Activated naive CD4-positive, alpha-beta T cell treated with anti-CD3 and anti-CD28 coated beads, Interleukin-2, amount 10 ng/mL, durations not matched to agents 7 days and 5 days (primary cell): ENCODE results near the gene CALB2.
"Not testable (repeated sequence)": the region's sequence is repeated elsewhere in the genome, so short reads cannot be mapped to it uniquely, and the experiment has no call there.

Experiments used
- CTCF ChIA-PET: fragments of 350-600 bp; sonication (Branson Sonifier 250); formaldehyde crosslinking; loops from one replicate; lab custom pipeline; 2021; ENCODE audit warnings: antibody characterized with exemption; lab: Charles Lee
- DNase-seq: peaks from one replicate; pipeline ENCODE4 v3.0.0-alpha.2; 2020
- H3K27ac Mint-ChIP-seq: one replicate; pipeline ENCODE4 v1.8.0; 2021; ENCODE audit warnings: mild to moderate bottlenecking, moderate library complexity, mixed read lengths
- H3K27me3 Mint-ChIP-seq: one replicate; pipeline ENCODE4 v1.8.0; 2021; ENCODE audit warnings: mild to moderate bottlenecking, mixed read lengths
- H3K36me3 Mint-ChIP-seq: one replicate; pipeline ENCODE4 v1.8.0; 2021; ENCODE audit warnings: mixed read lengths
- H3K4me1 Mint-ChIP-seq: one replicate; pipeline ENCODE4 v1.8.0; 2021; ENCODE audit warnings: mixed read lengths
- H3K4me3 Mint-ChIP-seq: one replicate; pipeline ENCODE4 v1.8.0; 2021; ENCODE audit warnings: mild to moderate bottlenecking, moderate library complexity, mixed read lengths
- H3K9me3 Mint-ChIP-seq: one replicate; pipeline ENCODE4 v1.8.0; 2021; ENCODE audit warnings: mixed read lengths

The CALB2 gene

GRCh38 chr16:71344315-71344905 is 14.1 kb upstream of the CALB2 start:
- CTCF ChIA-PET, result interaction anchor here (1.3 kb wide), 1 partner anchor 14 kb away, joined by 5 read pairs; the partner anchor contains the start of gene CALB2
- no peak overlapping the region for H3K27ac Mint-ChIP-seq
- DNase-seq, result no peak
- peaks cover 20% of the 10 kb centered on the region for H3K27me3 Mint-ChIP-seq
- no peaks in the 10 kb centered on the region for H3K4me1 Mint-ChIP-seq
- H3K36me3 Mint-ChIP-seq, result no peaks in the 10 kb centered on the region
- H3K4me3 Mint-ChIP-seq, result no peak overlapping the region
- no peaks in the 10 kb centered on the region for H3K9me3 Mint-ChIP-seq

GRCh38 chr16:71345031-71345430 is 13.5 kb upstream of the CALB2 start:
- no peak for DNase-seq
- H3K36me3 Mint-ChIP-seq, result no peaks in the 10 kb centered on the region
- no peak overlapping the region for H3K27ac Mint-ChIP-seq
- no peaks in the 10 kb centered on the region for H3K4me1 Mint-ChIP-seq
- no peak overlapping the region for H3K4me3 Mint-ChIP-seq
- no peaks in the 10 kb centered on the region for H3K9me3 Mint-ChIP-seq
- CTCF ChIA-PET, result interaction anchor here (1.3 kb wide), 1 partner anchor 13 kb away, joined by 5 read pairs; the partner anchor contains the start of gene CALB2
- peaks cover 15% of the 10 kb centered on the region for H3K27me3 Mint-ChIP-seq

GRCh38 chr16:71347146-71347545 is 11.4 kb upstream of the CALB2 start:
- CTCF ChIA-PET, result no interaction called here
- Mint-ChIP-seq H3K9me3 (no peaks in the 10 kb centered on the region), H3K4me1 (no peaks in the 10 kb centered on the region), H3K36me3 (no peaks in the 10 kb centered on the region), H3K27me3 (peaks cover 12% of the 10 kb centered on the region), H3K4me3 (no peak overlapping the region), H3K27ac (no peak overlapping the region)
- no peak for DNase-seq

- CTCF ChIA-PET, result interaction anchor here (1.6 to 1.8 kb wide), 2 partner anchors 8 to 9 kb away, joined by 3 to 9 read pairs; partner anchors contain the start of gene CALB2
- H3K4me1 Mint-ChIP-seq, result no peaks in the 10 kb centered on the region
- peaks cover 12% of the 10 kb centered on the region for H3K27me3 Mint-ChIP-seq
- H3K9me3 Mint-ChIP-seq, result no peaks in the 10 kb centered on the region
- no peak overlapping the region for H3K4me3 Mint-ChIP-seq
- H3K27ac Mint-ChIP-seq, result no peak overlapping the region
- no peak for DNase-seq
- H3K36me3 Mint-ChIP-seq, result no peaks in the 10 kb centered on the region
Measured at GRCh38 chr16:71348262-71349085, 10.0 kb upstream of the CALB2 start.

GRCh38 chr16:71350821-71351557 is 7.5 kb upstream of the CALB2 start:
- Mint-ChIP-seq H3K36me3 (no peaks in the 10 kb centered on the region), H3K9me3 (no peaks in the 10 kb centered on the region), H3K4me1 (no peaks in the 10 kb centered on the region), H3K27ac (no peak overlapping the region), H3K4me3 (no peak overlapping the region), H3K27me3 (peaks cover 13% of the 10 kb centered on the region)
- CTCF ChIA-PET, result no interaction called here
- no peak for DNase-seq

- Mint-ChIP-seq H3K9me3 (no peaks in the 10 kb centered on the region), H3K27me3 (peaks cover 13% of the 10 kb centered on the region), H3K4me1 (no peaks in the 10 kb centered on the region), H3K4me3 (no peak overlapping the region), H3K27ac (no peak overlapping the region), H3K36me3 (no peaks in the 10 kb centered on the region)
- DNase-seq, result no peak
- CTCF ChIA-PET, result no interaction called here
Measured at GRCh38 chr16:71351558-71351901, 7.0 kb upstream of the CALB2 start.

GRCh38 chr16:71352466-71352865 is 6.1 kb upstream of the CALB2 start:
- no peak for DNase-seq
- Mint-ChIP-seq H3K27ac (no peak overlapping the region), H3K9me3 (no peaks in the 10 kb centered on the region), H3K27me3 (peaks cover 20% of the 10 kb centered on the region), H3K36me3 (no peaks in the 10 kb centered on the region), H3K4me3 (no peak overlapping the region), H3K4me1 (no peaks in the 10 kb centered on the region)
- CTCF ChIA-PET, result no interaction called here

GRCh38 chr16:71352963-71353460 is 5.5 kb upstream of the CALB2 start:
- Mint-ChIP-seq H3K9me3 (no peaks in the 10 kb centered on the region), H3K4me1 (no peaks in the 10 kb centered on the region), H3K27me3 (peaks cover 25% of the 10 kb centered on the region), H3K27ac (no peak overlapping the region), H3K4me3 (no peak overlapping the region), H3K36me3 (no peaks in the 10 kb centered on the region)
- no peak for DNase-seq
- CTCF ChIA-PET, result interaction anchor here (0.6 kb wide), 1 partner anchor 258 kb away, joined by 3 read pairs; no protein-coding TSS in a partner anchor

GRCh38 chr16:71353736-71354135 is 4.8 kb upstream of the CALB2 start:
- Mint-ChIP-seq H3K27ac (no peak overlapping the region), H3K4me1 (peaks cover 3% of the 10 kb centered on the region), H3K36me3 (no peaks in the 10 kb centered on the region), H3K27me3 (peaks cover 28% of the 10 kb centered on the region), H3K4me3 (no peak overlapping the region), H3K9me3 (no peaks in the 10 kb centered on the region)
- CTCF ChIA-PET, result no interaction called here
- no peak for DNase-seq

- Mint-ChIP-seq H3K27ac (no peak overlapping the region), H3K36me3 (no peaks in the 10 kb centered on the region), H3K27me3 (peaks cover 32% of the 10 kb centered on the region), H3K4me3 (no peak overlapping the region), H3K4me1 (peaks cover 3% of the 10 kb centered on the region), H3K9me3 (no peaks in the 10 kb centered on the region)
- DNase-seq, result no peak
- CTCF ChIA-PET, result no interaction called here
Measured at GRCh38 chr16:71354156-71354555, 4.4 kb upstream of the CALB2 start.

- Mint-ChIP-seq H3K9me3 (no peaks in the 10 kb centered on the region), H3K4me1 (peaks cover 3% of the 10 kb centered on the region), H3K4me3 (no peak overlapping the region), H3K27me3 (peaks cover 51% of the 10 kb centered on the region), H3K27ac (no peak overlapping the region), H3K36me3 (no peaks in the 10 kb centered on the region)
- DNase-seq, result no peak
- CTCF ChIA-PET, result interaction anchor here (1.8 to 2.7 kb wide), 3 partner anchors 7 to 585 kb away, joined by 6 to 9 read pairs (median 6); no protein-coding TSS in a partner anchor
Measured at GRCh38 chr16:71356051-71356740, 2.3 kb upstream of the CALB2 start.

GRCh38 chr16:71356936-71357335 is 1.6 kb upstream of the CALB2 start:
- not testable (repeated sequence) for H3K36me3 Mint-ChIP-seq, H3K27ac Mint-ChIP-seq, H3K4me1 Mint-ChIP-seq, H3K4me3 Mint-ChIP-seq, H3K9me3 Mint-ChIP-seq, DNase-seq
- CTCF ChIA-PET, result interaction anchor here (1.2 to 2.7 kb wide), 4 partner anchors 8 to 586 kb away, joined by 3 to 9 read pairs (median 6); no protein-coding TSS in a partner anchor
- H3K27me3 Mint-ChIP-seq, result peaks cover 51% of the 10 kb centered on the region

- peaks cover 51% of the 10 kb centered on the region for H3K27me3 Mint-ChIP-seq
- H3K27ac Mint-ChIP-seq, result no peak overlapping the region
- no peaks in the 10 kb centered on the region for H3K36me3 Mint-ChIP-seq
- peaks cover 3% of the 10 kb centered on the region for H3K4me1 Mint-ChIP-seq
- no peak overlapping the region for H3K4me3 Mint-ChIP-seq
- DNase-seq, result no peak
- H3K9me3 Mint-ChIP-seq, result no peaks in the 10 kb centered on the region
- CTCF ChIA-PET, result interaction anchor here (0.7 to 2.7 kb wide), 7 partner anchors 9 to 587 kb away, joined by 3 to 9 read pairs (median 5); no protein-coding TSS in a partner anchor
Measured at GRCh38 chr16:71357681-71358080, 842 bp upstream of the CALB2 start.
